Right lobe of liver (tissue), 4 donors: Measurements from ENCODE around the gene NOVA2.

Source experiments
- CTCF ChIP-seq, 4 donors: fragments of 200-600 bp in 3 of 4; fragments of 450-650 bp in 1 of 4; IDR thresholded peaks; one replicate each; pipeline versions ENCODE4 v1.5.1 to v1.8.0; 2016 to 2022; ENCODE audit warnings: antibody characterized with exemption in 4 of 4, mild to moderate bottlenecking in 2 of 4
- POLR2A ChIP-seq: fragments of 450-650 bp; IDR thresholded peaks from one replicate; pipeline ENCODE4 v1.6.1; 2017; ENCODE audit warnings: antibody characterized with exemption, mild to moderate bottlenecking
- donor health status: DM: no; HTN: no; CAD: no.
- donor health status: DM: no; HTN: no; CAD: no.
- donor health status: DM: no; HTN: yes; CAD: no.

- TF ChIP-seq CTCF (IDR thresholded peaks at IDR 0.05) (no peak), POLR2A (no peak)
These were observed 1.4 kb downstream of the NOVA2 start for GRCh38 chr19:45972081-45972946.
